PC-3 (cell line): Measurements from ENCODE around the gene CRYBB3. TPM values are rescaled to one million over a fixed set of nuclear protein-coding genes. Genes with fewer than 3 reads are reported as not detected.

ENCODE experiments used
- ATAC-seq: fragments of 200-7000 bp; cut with Tn5 transposase; 2 replicates; pipeline ENCODE4 v1.9.1; 2020; ENCODE audit warnings: mild to moderate bottlenecking, moderate library complexity
- BruUV-seq: library from RNA; stranded (reverse); fragments of 400-500 nt; replicated peaks from 2 replicates; lab custom pipeline; 2021; lab: Mats Ljungman, UMichigan
- CTCF ChIA-PET: fragments of 300-600 bp; sonication (Branson Sonifier 250); formaldehyde crosslinking; loops from one replicate; lab custom pipeline; 2022; ENCODE audit warnings: antibody characterized with exemption; lab: Charles Lee
- POLR2A ChIA-PET: fragments of 300-600 bp; sonication (Branson Sonifier 250); formaldehyde crosslinking; loops from one replicate; lab custom pipeline; 2022; ENCODE audit warnings: antibody characterized with exemption; ENCODE audit not compliant: unreplicated experiment; lab: Charles Lee
- DNase-seq: peaks from one replicate; pipeline ENCODE4 v3.0.0-alpha.2; 2015
- H2AFZ ChIP-seq: fragments of 300-600 bp; sonication (generic); 2 replicates; pipeline ENCODE4 v1.6.0; 2016; ENCODE audit warnings: antibody characterized with exemption, low read length
- H3F3A ChIP-seq: fragments of 300-600 bp; sonication (generic); one replicate; pipeline ENCODE4 v1.6.0; 2017; ENCODE audit warnings: antibody characterized with exemption, low read length, control low read depth, mild to moderate bottlenecking; ENCODE audit not compliant: unreplicated experiment
- H3K27ac ChIP-seq: fragments of 300-600 bp; sonication (generic); 2 replicates; pipeline ENCODE4 v1.5.1; 2016; ENCODE audit warnings: mild to moderate bottlenecking, low read length
- H3K27me3 ChIP-seq: fragments of 300-600 bp; sonication (generic); 2 replicates; pipeline ENCODE4 v1.6.1; 2016; ENCODE audit warnings: low read length, mixed read lengths
- H3K36me3 ChIP-seq: fragments of 300-600 bp; sonication (generic); 2 replicates; pipeline ENCODE4 v1.6.1; 2016; ENCODE audit warnings: low read depth, mixed run types, low read length, mixed read lengths
- H3K4me1 ChIP-seq: fragments of 300-600 bp; sonication (generic); 2 replicates; pipeline ENCODE4 v1.5.1; 2016; ENCODE audit warnings: low read length; ENCODE audit not compliant: insufficient read depth
- H3K4me2 ChIP-seq: fragments of 300-600 bp; sonication (generic); 2 replicates; pipeline ENCODE4 v1.6.0; 2016; ENCODE audit warnings: low read length
- H3K4me3 ChIP-seq: fragments of 300-600 bp; sonication (generic); 2 replicates; pipeline ENCODE4 v1.5.1; 2016; ENCODE audit warnings: mild to moderate bottlenecking, low read length, mixed read lengths
- H3K79me2 ChIP-seq: fragments of 300-600 bp; sonication (generic); 2 replicates; pipeline ENCODE4 v1.6.1; 2017; ENCODE audit warnings: low read length, mixed read lengths
- H3K9ac ChIP-seq: fragments of 300-600 bp; sonication (generic); 2 replicates; pipeline ENCODE4 v1.6.0; 2016; ENCODE audit warnings: mild to moderate bottlenecking, low read length
- H3K9me2 ChIP-seq: fragments of 300-600 bp; sonication (generic); replicated peaks from 2 replicates; pipeline ENCODE4 v1.6.1; 2016; ENCODE audit warnings: mixed run types, low read length, mixed read lengths
- H3K9me3 ChIP-seq: fragments of 300-600 bp; sonication (generic); 2 replicates; pipeline ENCODE4 v1.6.1; 2016; ENCODE audit warnings: low read length, mixed read lengths
- H4K20me1 ChIP-seq: fragments of 300-600 bp; sonication (generic); 2 replicates; pipeline ENCODE4 v1.6.1; 2016; ENCODE audit warnings: low read length, mixed read lengths
- CTCF ChIP-seq: fragments of 300-600 bp; sonication (generic); conservative IDR thresholded peaks from 2 replicates; pipeline ENCODE4 v1.5.1; 2017; ENCODE audit warnings: antibody characterized with exemption, low read depth, mild to moderate bottlenecking, low read length
- EZH2 ChIP-seq: fragments of 300-600 bp; sonication (generic); IDR thresholded peaks from one replicate; pipeline ENCODE4 v1.6.1; 2017; ENCODE audit warnings: antibody characterized with exemption, mild to moderate bottlenecking, low read length; ENCODE audit not compliant: unreplicated experiment
- EZH2phosphoT487 ChIP-seq: fragments of 300-600 bp; sonication (generic); IDR thresholded peaks from 2 replicates; pipeline ENCODE4 v1.6.1; 2018; ENCODE audit warnings: mild to moderate bottlenecking, antibody characterized with exemption, low read length, borderline replicate concordance
- intact Hi-C: fragments of 100-400 bp; cut with micrococcal nuclease; formaldehyde crosslinking; loops from 2 replicates; pipeline ENCODE4 v1.9.0; 2023
- total RNA-seq: library from RNA; depleted of rRNA; stranded (reverse); fragments of >200 nt; gene quantifications from 2 replicates; pipeline ENCODE4 v1.2.3, GENCODE V29; 2014

Gene CRYBB3
- total RNA-seq, 1 experiment from 2014 or later: 1.2 TPM

DNA sequence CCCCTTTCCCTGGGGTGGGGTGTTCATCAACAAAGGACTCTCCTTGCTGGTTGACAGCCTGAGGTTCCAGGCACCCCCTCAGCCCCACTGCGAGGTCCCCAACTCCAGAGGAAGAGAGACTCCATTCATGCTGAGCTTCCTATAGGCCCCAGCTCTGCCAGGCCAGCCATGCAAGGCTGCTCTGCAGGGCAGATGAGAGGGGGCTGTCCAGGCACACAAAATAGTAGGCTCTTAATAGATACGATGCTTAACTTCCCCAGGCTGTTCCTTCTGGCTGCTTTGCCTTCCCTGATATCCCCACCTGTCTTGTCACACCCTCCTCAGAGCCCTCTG is 45.0 kb upstream of the CRYBB3 start:
- DNase-seq: no peak
- H3K4me3 ChIP-seq: no peak overlapping the region
- no peaks in the 10 kb centered on the region for H3K36me3 ChIP-seq
- POLR2A ChIA-PET: no interaction called here
- H3K9me2 ChIP-seq: no peaks in the 10 kb centered on the region
- no peaks in the 10 kb centered on the region for H3K79me2 ChIP-seq
- no peaks in the 10 kb centered on the region for H4K20me1 ChIP-seq
- intact Hi-C loops: no loop called here
- no peaks in the 10 kb centered on the region for H3K9me3 ChIP-seq
- no peak overlapping the region for H3K27ac ChIP-seq
- no peak overlapping the region for H3K4me2 ChIP-seq
- H3K4me1 ChIP-seq: peaks cover 15% of the 10 kb centered on the region
- no peaks in the 10 kb centered on the region for H3F3A ChIP-seq
- H3K9ac ChIP-seq: no peak overlapping the region
- CTCF ChIA-PET: no interaction called here
- no peaks in the 10 kb centered on the region for H3K27me3 ChIP-seq
- no TSS peak for BruUV-seq
- TF ChIP-seq EZH2: no peak
- TF ChIP-seq EZH2phosphoT487: no peak
- TF ChIP-seq CTCF: no peak
- ATAC-seq: no peak; the same call in 1 of the 2 replicates
- no peak overlapping the region for H2AFZ ChIP-seq

DNA sequence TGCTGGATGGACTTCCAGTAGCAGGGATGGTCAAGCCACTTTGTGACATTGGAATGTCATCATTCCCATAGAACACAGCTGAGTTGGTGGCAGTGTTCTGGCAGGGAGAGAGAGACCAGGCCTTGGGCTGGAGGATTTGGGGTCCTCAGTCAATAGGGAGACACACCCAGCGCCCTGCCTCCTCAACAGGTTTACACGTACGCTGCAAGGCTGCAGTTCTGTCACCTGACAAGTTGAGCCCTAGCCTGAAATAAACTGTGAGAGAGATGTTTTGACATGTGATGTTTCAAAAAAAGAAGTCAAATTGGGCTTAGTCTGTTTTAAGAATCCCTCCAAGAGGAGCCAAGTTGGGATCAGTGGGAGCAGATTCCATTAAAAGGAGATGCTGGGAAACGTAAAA is 42.9 kb upstream of the CRYBB3 start:
- no TSS peak for BruUV-seq
- H4K20me1 ChIP-seq: no peaks in the 10 kb centered on the region
- H2AFZ ChIP-seq: no peak overlapping the region
- no peak overlapping the region for H3K4me3 ChIP-seq
- H3K4me1 ChIP-seq: peaks cover 15% of the 10 kb centered on the region
- H3K79me2 ChIP-seq: no peaks in the 10 kb centered on the region
- no peaks in the 10 kb centered on the region for H3K36me3 ChIP-seq
- ATAC-seq (no peak), DNase-seq (no peak)
- no peaks in the 10 kb centered on the region for H3F3A ChIP-seq
- no peaks in the 10 kb centered on the region for H3K27me3 ChIP-seq
- TF ChIP-seq EZH2 (no peak), CTCF (no peak), EZH2phosphoT487 (no peak)
- no peaks in the 10 kb centered on the region for H3K9me2 ChIP-seq
- H3K9me3 ChIP-seq: no peaks in the 10 kb centered on the region
- ChIA-PET CTCF (no interaction called here), POLR2A (no interaction called here)
- intact Hi-C loops: no loop called here
- no peak overlapping the region for H3K9ac ChIP-seq
- no peak overlapping the region for H3K4me2 ChIP-seq
- H3K27ac ChIP-seq: no peak overlapping the region

GRCh38 chr22:25159028-25159427 is 40.6 kb upstream of the CRYBB3 start:
- CTCF ChIA-PET: no interaction called here
- BruUV-seq: no TSS peak
- H4K20me1 ChIP-seq: no peaks in the 10 kb centered on the region

More at GRCh38 chr22:25159028-25159427, 40.6 kb upstream of the CRYBB3 start:
- ATAC-seq (no peak), DNase-seq (no peak)
- Histone ChIP-seq H3K79me2 (no peaks in the 10 kb centered on the region), H2AFZ (no peak overlapping the region), H3K27me3 (no peaks in the 10 kb centered on the region), H3K9me2 (no peaks in the 10 kb centered on the region), H3K36me3 (no peaks in the 10 kb centered on the region), H3K27ac (no peak overlapping the region), H3K4me1 (peaks cover 10% of the 10 kb centered on the region), H3F3A (no peaks in the 10 kb centered on the region), H3K4me2 (no peak overlapping the region), H3K9me3 (no peaks in the 10 kb centered on the region), H3K4me3 (no peak overlapping the region), H3K9ac (no peak overlapping the region)
- TF ChIP-seq CTCF (no peak), EZH2 (no peak)
- intact Hi-C loops: no loop called here
- POLR2A ChIA-PET: no interaction called here
